ENCODE data around the gene CNTNAP2. TPM values are rescaled to one million over a fixed set of nuclear protein-coding genes. Genes with fewer than 3 reads are reported as not detected.

Gene CNTNAP2
- total RNA-seq, 4 donors from 2014 or later, result 0.29 to 0.88 (median 0.33) TPM; not detected in 1

DNA sequence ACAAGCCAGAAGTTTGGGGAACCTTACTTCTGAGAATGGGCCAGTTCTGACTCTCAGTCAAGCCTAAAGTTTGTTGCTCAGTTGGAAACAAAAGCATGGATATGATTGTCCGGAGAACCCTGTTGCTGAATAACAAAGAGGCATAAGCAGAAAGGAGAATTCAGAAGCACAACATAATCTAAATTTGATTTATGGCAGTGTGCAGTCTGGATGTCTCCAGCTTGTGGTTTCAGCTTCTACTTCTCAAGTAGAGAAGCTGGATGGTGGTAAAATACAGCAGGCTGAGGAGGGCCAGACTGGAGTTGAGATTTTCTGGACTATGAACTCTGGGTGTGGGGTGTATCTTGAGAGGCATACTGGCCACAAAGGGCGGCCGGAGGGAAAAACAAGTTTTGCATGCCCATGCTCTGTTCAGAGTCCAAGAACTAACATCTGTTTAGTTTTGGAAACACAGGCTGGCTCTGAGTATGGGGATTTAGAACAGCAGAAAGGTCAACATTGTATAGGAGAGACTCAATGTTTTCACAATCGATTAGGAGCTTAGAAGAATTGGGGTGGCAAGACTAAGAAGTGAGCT lies 592.9 kb downstream of the CNTNAP2 start:
- Histone ChIP-seq H3K36me3 (no peaks in the 10 kb centered on the region), H3K27me3 (no peaks in the 10 kb centered on the region), H3K4me1 (no peaks in the 10 kb centered on the region), H3K9me3 (no peaks in the 10 kb centered on the region), H3K4me3 (replicated peaks in 1 of 3) (no peak overlapping the region), H3K27ac (no peak overlapping the region)
- 68 to 74% methylated on average over 4 of the region's 4 CpGs for WGBS, 2 donors
- intact Hi-C loops (cut with DNase I), result no loop called here
- no peak for TF ChIP-seq POLR2A (IDR thresholded peaks at IDR 0.05)
- TF ChIP-seq, protein P1, sequence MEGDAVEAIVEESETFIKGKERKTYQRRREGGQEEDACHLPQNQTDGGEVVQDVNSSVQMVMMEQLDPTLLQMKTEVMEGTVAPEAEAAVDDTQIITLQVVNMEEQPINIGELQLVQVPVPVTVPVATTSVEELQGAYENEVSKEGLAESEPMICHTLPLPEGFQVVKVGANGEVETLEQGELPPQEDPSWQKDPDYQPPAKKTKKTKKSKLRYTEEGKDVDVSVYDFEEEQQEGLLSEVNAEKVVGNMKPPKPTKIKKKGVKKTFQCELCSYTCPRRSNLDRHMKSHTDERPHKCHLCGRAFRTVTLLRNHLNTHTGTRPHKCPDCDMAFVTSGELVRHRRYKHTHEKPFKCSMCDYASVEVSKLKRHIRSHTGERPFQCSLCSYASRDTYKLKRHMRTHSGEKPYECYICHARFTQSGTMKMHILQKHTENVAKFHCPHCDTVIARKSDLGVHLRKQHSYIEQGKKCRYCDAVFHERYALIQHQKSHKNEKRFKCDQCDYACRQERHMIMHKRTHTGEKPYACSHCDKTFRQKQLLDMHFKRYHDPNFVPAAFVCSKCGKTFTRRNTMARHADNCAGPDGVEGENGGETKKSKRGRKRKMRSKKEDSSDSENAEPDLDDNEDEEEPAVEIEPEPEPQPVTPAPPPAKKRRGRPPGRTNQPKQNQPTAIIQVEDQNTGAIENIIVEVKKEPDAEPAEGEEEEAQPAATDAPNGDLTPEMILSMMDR (IDR thresholded peaks at IDR 0.05), result no peak
- DNase-seq, result no peak

DNA sequence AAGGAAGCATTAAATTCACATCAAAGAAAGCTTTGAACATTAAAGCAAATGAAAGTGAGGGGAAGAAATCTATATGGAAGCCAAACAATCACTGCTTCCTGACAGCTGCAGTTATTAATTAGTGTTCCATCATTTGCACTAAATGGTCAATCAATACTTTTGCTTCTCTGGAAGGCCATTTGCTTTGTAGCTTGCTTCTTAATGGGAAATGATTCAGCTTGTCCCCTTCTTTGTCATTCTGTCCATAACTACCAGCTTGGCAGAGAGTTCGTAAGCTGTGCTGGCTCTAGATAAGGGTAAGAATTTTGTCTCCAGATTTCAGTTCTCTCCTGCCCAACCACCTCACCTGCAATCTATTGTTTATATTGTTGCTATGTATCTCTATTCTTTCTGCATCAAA lies 596.6 kb downstream of the CNTNAP2 start:
- Histone ChIP-seq H3K27ac (no peak overlapping the region), H3K36me3 (no peaks in the 10 kb centered on the region), H3K4me1 (no peaks in the 10 kb centered on the region), H3K4me3 (replicated peaks in 1 of 3) (no peak overlapping the region), H3K9me3 (no peaks in the 10 kb centered on the region), H3K27me3 (no peaks in the 10 kb centered on the region)
- no peak for DNase-seq
- TF ChIP-seq POLR2A (IDR thresholded peaks at IDR 0.05), result no peak
- TF ChIP-seq, protein P1 (IDR thresholded peaks at IDR 0.05), result no peak
- 89 to 94% methylated on average over 1 of the region's 1 CpG for WGBS, 2 donors
- intact Hi-C loops (cut with DNase I), result no loop called here

DNA sequence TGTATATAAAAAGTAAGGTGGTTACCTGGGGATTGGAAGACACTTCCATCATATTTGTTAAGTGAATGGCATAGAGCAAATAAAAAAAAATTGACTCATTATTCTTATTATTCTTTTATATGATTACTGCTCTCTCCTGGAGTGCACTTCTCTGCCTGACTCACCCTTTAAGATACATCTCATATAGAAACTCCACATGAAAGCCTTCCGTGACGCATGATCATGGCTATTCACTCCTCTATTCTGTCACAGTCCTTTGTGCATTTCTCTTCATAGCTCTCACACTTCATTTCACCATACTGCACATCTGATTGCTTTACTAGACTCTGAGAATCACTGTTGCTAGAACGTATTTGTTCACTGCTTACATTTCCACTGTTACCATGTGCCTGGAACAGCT lies 597.3 kb downstream of the CNTNAP2 start:
- no peak overlapping the region for H3K27ac ChIP-seq
- H3K4me3 ChIP-seq (replicated peaks in 1 of 3), result no peak overlapping the region
- TF ChIP-seq POLR2A (IDR thresholded peaks at IDR 0.05), result no peak
- TF ChIP-seq, protein P1 (IDR thresholded peaks at IDR 0.05), result no peak
- H3K36me3 ChIP-seq, result no peaks in the 10 kb centered on the region
- DNase-seq, result no peak
- H3K4me1 ChIP-seq, result no peaks in the 10 kb centered on the region
- H3K27me3 ChIP-seq, result no peaks in the 10 kb centered on the region
- H3K9me3 ChIP-seq, result no peaks in the 10 kb centered on the region
- 90 to 94% methylated on average over 3 of the region's 3 CpGs for WGBS, 2 donors
- intact Hi-C loops (cut with DNase I), result no loop called here

DNA sequence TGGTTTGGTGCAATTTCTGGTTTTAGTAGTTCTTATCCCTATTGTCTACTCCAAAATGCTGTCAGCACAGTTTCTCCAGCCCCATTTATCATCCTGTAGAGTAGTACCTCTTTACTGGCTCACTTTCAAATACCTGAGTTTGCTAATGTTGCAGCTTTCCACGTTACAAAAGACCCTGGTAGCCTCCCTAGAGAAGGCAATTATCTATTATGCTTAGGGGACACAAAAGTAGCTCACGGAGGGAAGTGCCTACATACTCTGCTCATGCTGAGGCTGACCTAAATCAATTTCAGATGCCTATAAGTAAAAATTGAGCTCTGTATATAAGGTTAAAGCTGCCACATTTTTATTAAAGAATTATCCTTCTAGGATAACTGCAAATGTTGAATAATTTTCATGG lies 603.6 kb downstream of the CNTNAP2 start:
- Histone ChIP-seq H3K27ac (no peak overlapping the region), H3K36me3 (no peaks in the 10 kb centered on the region), H3K9me3 (no peaks in the 10 kb centered on the region), H3K4me1 (no peaks in the 10 kb centered on the region), H3K4me3 (replicated peaks in 1 of 3) (no peak overlapping the region), H3K27me3 (no peaks in the 10 kb centered on the region)
- TF ChIP-seq, protein P1 (IDR thresholded peaks at IDR 0.05), result no peak
- no peak for TF ChIP-seq POLR2A (IDR thresholded peaks at IDR 0.05)
- DNase-seq, result no peak
- WGBS, 2 donors, result 49 to 57% methylated on average over 2 of the region's 2 CpGs
- intact Hi-C loops (cut with DNase I), result no loop called here

DNA sequence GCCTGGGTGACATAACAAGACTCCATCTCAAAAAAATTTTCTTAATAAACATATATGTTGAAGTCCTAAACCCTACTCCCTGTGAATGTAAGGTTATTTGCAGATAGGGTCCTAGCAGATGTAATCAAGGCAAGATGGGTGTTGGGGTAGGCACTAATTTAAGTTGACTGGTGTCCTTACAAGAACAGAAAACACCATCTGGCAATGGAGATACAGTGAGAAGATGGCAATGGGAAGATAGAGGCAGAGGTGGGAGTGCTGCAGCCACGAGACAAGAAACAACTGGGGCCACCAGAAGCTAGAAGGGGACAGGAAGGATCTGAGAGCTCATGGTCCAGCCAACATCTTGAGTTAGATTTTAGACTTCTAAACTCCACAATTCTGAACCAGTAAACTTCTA lies 606.4 kb downstream of the CNTNAP2 start:
- H3K27ac ChIP-seq, result no peak overlapping the region
- H3K9me3 ChIP-seq, result no peaks in the 10 kb centered on the region
- DNase-seq, result no peak
- no peaks in the 10 kb centered on the region for H3K36me3 ChIP-seq
- intact Hi-C loops (cut with DNase I), result no loop called here
- no peaks in the 10 kb centered on the region for H3K27me3 ChIP-seq
- TF ChIP-seq, protein P1 (IDR thresholded peaks at IDR 0.05), result no peak
- TF ChIP-seq POLR2A (IDR thresholded peaks at IDR 0.05), result no peak
- H3K4me1 ChIP-seq, result no peaks in the 10 kb centered on the region
- WGBS, 2 donors, result 75 to 82% methylated on average over 1 of the region's 1 CpG
- H3K4me3 ChIP-seq (replicated peaks in 1 of 3), result no peak overlapping the region
